ENCODE results near the gene WWOX. TPM values are rescaled to one million over a fixed set of nuclear protein-coding genes. Genes with fewer than 3 reads are reported as not detected.

WWOX gene
- total RNA-seq, 4 donors from 2014 or later, result 135 to 209 (median 159) TPM

DNA sequence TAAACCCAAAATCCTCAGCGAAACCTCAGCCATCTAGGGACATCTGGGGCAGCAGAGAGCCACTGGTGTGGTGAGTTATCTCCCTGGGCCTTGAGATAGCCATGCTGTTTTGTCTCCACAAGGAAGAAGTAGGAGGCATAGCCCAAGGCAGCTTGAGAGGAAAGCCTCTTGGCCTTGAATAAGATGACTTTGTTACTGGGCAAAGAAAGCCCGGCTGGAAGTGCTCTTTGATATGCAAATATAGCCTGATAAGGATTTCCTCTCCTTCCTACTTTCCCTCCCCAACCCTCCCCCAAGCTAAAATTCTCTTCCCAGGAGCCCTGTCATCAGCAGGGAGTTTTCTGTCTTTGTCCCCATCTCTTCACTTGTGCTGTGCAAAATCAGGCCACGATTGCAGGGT is 806.7 kb downstream of the WWOX start:
- H3K27me3 ChIP-seq, result no peaks in the 10 kb centered on the region
- H3K4me1 ChIP-seq, result no peaks in the 10 kb centered on the region
- no peak overlapping the region for H3K27ac ChIP-seq
- no peak for TF ChIP-seq POLR2A (IDR thresholded peaks at IDR 0.05)
- TF ChIP-seq, protein P1, sequence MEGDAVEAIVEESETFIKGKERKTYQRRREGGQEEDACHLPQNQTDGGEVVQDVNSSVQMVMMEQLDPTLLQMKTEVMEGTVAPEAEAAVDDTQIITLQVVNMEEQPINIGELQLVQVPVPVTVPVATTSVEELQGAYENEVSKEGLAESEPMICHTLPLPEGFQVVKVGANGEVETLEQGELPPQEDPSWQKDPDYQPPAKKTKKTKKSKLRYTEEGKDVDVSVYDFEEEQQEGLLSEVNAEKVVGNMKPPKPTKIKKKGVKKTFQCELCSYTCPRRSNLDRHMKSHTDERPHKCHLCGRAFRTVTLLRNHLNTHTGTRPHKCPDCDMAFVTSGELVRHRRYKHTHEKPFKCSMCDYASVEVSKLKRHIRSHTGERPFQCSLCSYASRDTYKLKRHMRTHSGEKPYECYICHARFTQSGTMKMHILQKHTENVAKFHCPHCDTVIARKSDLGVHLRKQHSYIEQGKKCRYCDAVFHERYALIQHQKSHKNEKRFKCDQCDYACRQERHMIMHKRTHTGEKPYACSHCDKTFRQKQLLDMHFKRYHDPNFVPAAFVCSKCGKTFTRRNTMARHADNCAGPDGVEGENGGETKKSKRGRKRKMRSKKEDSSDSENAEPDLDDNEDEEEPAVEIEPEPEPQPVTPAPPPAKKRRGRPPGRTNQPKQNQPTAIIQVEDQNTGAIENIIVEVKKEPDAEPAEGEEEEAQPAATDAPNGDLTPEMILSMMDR (IDR thresholded peaks at IDR 0.05), result no peak
- DNase-seq, result no peak
- intact Hi-C loops (cut with DNase I), result no loop called here
- H3K9me3 ChIP-seq, result no peaks in the 10 kb centered on the region
- H3K4me3 ChIP-seq (replicated peaks in 1 of 3), result no peak overlapping the region
- H3K36me3 ChIP-seq, result no peaks in the 10 kb centered on the region
- 75 to 83% methylated on average over 3 of the region's 3 CpGs for WGBS, 2 donors

DNA sequence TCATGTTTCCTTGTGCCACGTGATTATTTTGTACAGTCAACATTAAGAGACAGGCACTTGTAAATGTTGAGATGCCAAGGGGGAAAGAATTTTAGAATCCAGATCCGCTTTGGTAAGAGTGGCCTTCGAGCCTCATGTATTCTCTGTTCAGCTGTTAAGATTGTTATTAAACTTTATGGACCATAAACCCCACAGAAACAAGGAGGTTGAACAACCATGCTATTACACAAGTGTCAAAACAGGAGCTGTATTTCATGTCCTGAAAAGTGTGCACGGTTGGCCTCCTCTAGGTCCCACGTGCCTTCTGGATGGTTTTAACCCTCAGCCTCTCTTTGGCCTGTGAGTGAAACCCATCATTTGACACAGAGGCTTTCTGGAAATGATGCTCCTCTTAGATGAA is 809.8 kb downstream of the WWOX start:
- H3K36me3 ChIP-seq, result no peaks in the 10 kb centered on the region
- no peak for DNase-seq
- no peaks in the 10 kb centered on the region for H3K4me1 ChIP-seq
- WGBS, 2 donors, result 64 to 69% methylated on average over 5 of the region's 5 CpGs
- intact Hi-C loops (cut with DNase I), result no loop called here
- H3K27me3 ChIP-seq, result no peaks in the 10 kb centered on the region
- H3K9me3 ChIP-seq, result no peaks in the 10 kb centered on the region
- H3K4me3 ChIP-seq (replicated peaks in 1 of 3), result no peak overlapping the region
- TF ChIP-seq POLR2A (IDR thresholded peaks at IDR 0.05), result no peak
- TF ChIP-seq, protein P1 (IDR thresholded peaks at IDR 0.05), result no peak
- no peak overlapping the region for H3K27ac ChIP-seq

GRCh38 chr16:78915811-78916345 is 816.4 kb downstream of the WWOX start:
- Histone ChIP-seq H3K36me3 (no peaks in the 10 kb centered on the region), H3K27ac (no peak overlapping the region), H3K4me1 (no peaks in the 10 kb centered on the region), H3K4me3 (replicated peaks in 1 of 3) (no peak overlapping the region), H3K9me3 (no peaks in the 10 kb centered on the region), H3K27me3 (no peaks in the 10 kb centered on the region)
- TF ChIP-seq, protein P1 (IDR thresholded peaks at IDR 0.05), result no peak
- no peak for TF ChIP-seq POLR2A (IDR thresholded peaks at IDR 0.05)
- DNase-seq, result no peak
- 68 to 74% methylated on average over 9 of the region's 9 CpGs for WGBS, 2 donors
- intact Hi-C loops (cut with DNase I), result no loop called here

DNA sequence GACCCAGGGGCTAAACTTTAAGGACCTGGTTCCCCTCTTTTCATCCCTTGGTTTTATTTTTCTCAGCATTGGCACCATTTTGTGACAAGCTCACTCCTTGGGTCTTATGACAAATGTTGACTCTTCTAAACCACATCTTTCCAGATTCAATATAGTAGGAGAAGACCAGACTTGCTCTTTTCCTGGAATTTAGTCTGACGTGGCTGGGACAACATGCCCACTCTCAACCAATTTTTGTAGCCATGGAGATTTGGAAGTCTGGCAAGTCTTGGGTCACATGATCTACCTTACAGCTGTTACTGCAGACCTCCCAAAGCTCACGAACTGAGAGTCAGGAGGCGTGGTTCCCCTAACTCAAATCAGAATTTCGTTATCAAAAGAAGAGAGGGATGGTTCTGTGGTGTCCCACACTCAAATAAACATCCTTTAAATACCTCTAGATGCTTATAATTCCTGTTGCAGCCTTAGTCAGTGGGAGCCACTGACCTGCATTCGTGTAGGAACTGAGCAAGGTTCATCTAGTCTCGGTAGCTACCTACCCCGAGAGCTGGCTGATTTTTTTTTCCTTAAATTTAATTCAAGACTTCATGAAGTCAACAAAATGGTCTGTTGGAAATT is 817.6 kb downstream of the WWOX start:
- intact Hi-C loops (cut with DNase I), result no loop called here
- DNase-seq, result no peak
- Histone ChIP-seq H3K27me3 (no peaks in the 10 kb centered on the region), H3K9me3 (no peaks in the 10 kb centered on the region), H3K27ac (no peak overlapping the region), H3K4me1 (no peaks in the 10 kb centered on the region), H3K36me3 (no peaks in the 10 kb centered on the region), H3K4me3 (replicated peaks in 1 of 3) (no peak overlapping the region)
- TF ChIP-seq, protein P1 (IDR thresholded peaks at IDR 0.05), result no peak
- no peak for TF ChIP-seq POLR2A (IDR thresholded peaks at IDR 0.05)
- 91 to 94% methylated on average over 7 of the region's 7 CpGs for WGBS, 2 donors

- intact Hi-C loops (cut with DNase I), result no loop called here
- H3K27ac ChIP-seq, result no peak overlapping the region
- H3K9me3 ChIP-seq, result no peaks in the 10 kb centered on the region
- WGBS, 2 donors, result 86 to 94% methylated on average over 8 of the region's 8 CpGs
- no peaks in the 10 kb centered on the region for H3K36me3 ChIP-seq
- H3K4me3 ChIP-seq (replicated peaks in 1 of 3), result no peak overlapping the region
- TF ChIP-seq, protein P1 (IDR thresholded peaks at IDR 0.05), result no peak
- no peak for TF ChIP-seq POLR2A (IDR thresholded peaks at IDR 0.05)
- no peak for DNase-seq
- no peaks in the 10 kb centered on the region for H3K27me3 ChIP-seq
- H3K4me1 ChIP-seq, result no peaks in the 10 kb centered on the region
Measured at GRCh38 chr16:78918805-78919305, 819.4 kb downstream of the WWOX start.

All from thyroid gland (tissue), 4 donors.